HEK293 (cell line): ENCODE data around the gene UGT1A8.

ENCODE experiments used
- MEIS1 ChIP-seq: sonication (generic); formaldehyde crosslinking; IDR thresholded peaks from 2 replicates; pipeline ENCODE4 v1.8.1; 2022; ENCODE audit warnings: missing genetic modification reagents, mild to moderate bottlenecking, borderline replicate concordance
- ZBTB8A ChIP-seq: fragments of 450-650 bp; formaldehyde crosslinking; IDR thresholded peaks from 2 replicates; pipeline ENCODE4 v1.5.1; 2016; ENCODE audit warnings: missing biosample characterization, missing genetic modification characterization
- ZNF132 ChIP-seq: fragments of 450-650 bp; formaldehyde crosslinking; IDR thresholded peaks from 2 replicates; pipeline ENCODE4 v1.5.1; 2017; ENCODE audit warnings: missing biosample characterization, missing genetic modification characterization, borderline replicate concordance
- ZNF24 ChIP-seq: fragments of 450-650 bp; formaldehyde crosslinking; IDR thresholded peaks from 2 replicates; pipeline ENCODE4 v1.5.1; 2016; ENCODE audit warnings: missing biosample characterization, missing genetic modification characterization
- ZNF274 ChIP-seq, 2 experiments: fragments of 200-500 bp in 1 of 2; fragments of 450-650 bp in 1 of 2; sonication (Bioruptor generic) in 1 of 2; formaldehyde crosslinking in 1 of 2; IDR thresholded peaks; 2 replicates each; pipeline versions ENCODE4 v1.5.1 to v1.6.1; 2014 to 2016; ENCODE audit warnings: borderline replicate concordance in 1 of 2, inconsistent platforms in 1 of 2, low read length in 1 of 2, missing biosample characterization in 1 of 2, missing genetic modification characterization in 1 of 2
- ZNF416 ChIP-seq: fragments of 450-650 bp; formaldehyde crosslinking; IDR thresholded peaks from 2 replicates; pipeline ENCODE4 v1.5.1; 2016; ENCODE audit warnings: missing biosample characterization, missing genetic modification characterization
- ZNF48 ChIP-seq: fragments of 450-650 bp; formaldehyde crosslinking; IDR thresholded peaks from 2 replicates; pipeline ENCODE4 v1.5.1; 2016; ENCODE audit warnings: missing biosample characterization, missing genetic modification characterization
- TF ChIP-seq, protein P1 (sequence below): fragments of 450-650 bp; formaldehyde crosslinking; IDR thresholded peaks from 2 replicates; pipeline ENCODE4 v1.5.1; 2016; ENCODE audit warnings: missing biosample characterization, missing genetic modification characterization
- TF ChIP-seq, protein P2 (sequence below): fragments of 450-650 bp; formaldehyde crosslinking; IDR thresholded peaks from 2 replicates; pipeline ENCODE4 v1.5.1; 2016; ENCODE audit warnings: missing biosample characterization, missing genetic modification characterization
- TF ChIP-seq, protein P3 (sequence below): fragments of 450-650 bp; formaldehyde crosslinking; IDR thresholded peaks from 2 replicates; pipeline ENCODE4 v1.5.1; 2016; ENCODE audit warnings: missing biosample characterization, missing genetic modification characterization, borderline replicate concordance
- TF ChIP-seq, protein P4 (sequence below): fragments of 450-650 bp; formaldehyde crosslinking; IDR thresholded peaks from 2 replicates; pipeline ENCODE4 v1.5.1; 2017; ENCODE audit warnings: missing biosample characterization, missing genetic modification characterization

DNA sequence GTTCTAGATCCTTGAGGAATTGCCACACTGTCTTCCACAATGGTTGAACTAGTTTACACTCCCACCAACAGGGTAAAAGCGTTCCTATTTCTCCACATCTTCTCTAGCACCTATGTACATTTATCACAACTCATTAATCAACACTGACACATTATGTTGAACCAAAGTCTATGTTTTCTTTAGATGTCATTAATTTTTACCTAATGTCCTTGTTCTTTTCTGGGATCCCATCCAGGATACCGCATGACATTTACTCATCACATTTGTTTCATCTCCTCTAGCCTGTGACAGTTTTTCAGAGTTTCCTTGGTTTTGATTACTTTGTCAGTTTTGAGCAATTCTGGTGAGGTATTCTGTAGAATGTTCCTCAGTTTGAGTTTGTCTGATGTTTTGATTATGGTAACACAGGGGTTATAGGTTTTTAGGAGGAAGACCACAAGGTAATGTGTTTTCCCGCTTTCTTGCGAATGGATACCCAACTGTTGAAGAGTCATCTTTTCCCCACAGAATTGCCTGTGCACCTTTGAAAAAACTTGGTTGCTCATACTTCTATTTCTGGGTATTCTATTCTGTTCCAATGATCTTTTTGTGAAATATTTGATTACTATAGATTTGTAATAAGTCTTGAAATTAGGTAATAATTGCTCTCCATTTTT lies 51.3 kb downstream of the UGT1A8 start:
- TF ChIP-seq, protein P1, sequence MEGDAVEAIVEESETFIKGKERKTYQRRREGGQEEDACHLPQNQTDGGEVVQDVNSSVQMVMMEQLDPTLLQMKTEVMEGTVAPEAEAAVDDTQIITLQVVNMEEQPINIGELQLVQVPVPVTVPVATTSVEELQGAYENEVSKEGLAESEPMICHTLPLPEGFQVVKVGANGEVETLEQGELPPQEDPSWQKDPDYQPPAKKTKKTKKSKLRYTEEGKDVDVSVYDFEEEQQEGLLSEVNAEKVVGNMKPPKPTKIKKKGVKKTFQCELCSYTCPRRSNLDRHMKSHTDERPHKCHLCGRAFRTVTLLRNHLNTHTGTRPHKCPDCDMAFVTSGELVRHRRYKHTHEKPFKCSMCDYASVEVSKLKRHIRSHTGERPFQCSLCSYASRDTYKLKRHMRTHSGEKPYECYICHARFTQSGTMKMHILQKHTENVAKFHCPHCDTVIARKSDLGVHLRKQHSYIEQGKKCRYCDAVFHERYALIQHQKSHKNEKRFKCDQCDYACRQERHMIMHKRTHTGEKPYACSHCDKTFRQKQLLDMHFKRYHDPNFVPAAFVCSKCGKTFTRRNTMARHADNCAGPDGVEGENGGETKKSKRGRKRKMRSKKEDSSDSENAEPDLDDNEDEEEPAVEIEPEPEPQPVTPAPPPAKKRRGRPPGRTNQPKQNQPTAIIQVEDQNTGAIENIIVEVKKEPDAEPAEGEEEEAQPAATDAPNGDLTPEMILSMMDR = no peak
- TF ChIP-seq, protein P2, sequence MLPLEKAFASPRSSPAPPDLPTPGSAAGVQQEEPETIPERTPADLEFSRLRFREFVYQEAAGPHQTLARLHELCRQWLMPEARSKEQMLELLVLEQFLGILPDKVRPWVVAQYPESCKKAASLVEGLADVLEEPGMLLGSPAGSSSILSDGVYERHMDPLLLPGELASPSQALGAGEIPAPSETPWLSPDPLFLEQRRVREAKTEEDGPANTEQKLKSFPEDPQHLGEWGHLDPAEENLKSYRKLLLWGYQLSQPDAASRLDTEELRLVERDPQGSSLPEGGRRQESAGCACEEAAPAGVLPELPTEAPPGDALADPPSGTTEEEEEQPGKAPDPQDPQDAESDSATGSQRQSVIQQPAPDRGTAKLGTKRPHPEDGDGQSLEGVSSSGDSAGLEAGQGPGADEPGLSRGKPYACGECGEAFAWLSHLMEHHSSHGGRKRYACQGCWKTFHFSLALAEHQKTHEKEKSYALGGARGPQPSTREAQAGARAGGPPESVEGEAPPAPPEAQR (tag by site-specific recombination) = no peak
- TF ChIP-seq ZNF416 (tag by site-specific recombination) (no peak), ZNF24 (tag by site-specific recombination) (no peak), ZNF48 (tag by site-specific recombination) (no peak), ZBTB8A (tag by site-specific recombination) (no peak), ZNF274 (IDR thresholded peaks at IDR 0.05; ENCODE audit: low read length) (no peak), ZNF274 (tag by site-specific recombination; IDR thresholded peaks at IDR 0.05; ENCODE audit: borderline replicate concordance) (no peak), ZNF132 (tag by site-specific recombination) (no peak), MEIS1 (CRISPR knock-in tag) (no peak)
- TF ChIP-seq, protein P3, sequence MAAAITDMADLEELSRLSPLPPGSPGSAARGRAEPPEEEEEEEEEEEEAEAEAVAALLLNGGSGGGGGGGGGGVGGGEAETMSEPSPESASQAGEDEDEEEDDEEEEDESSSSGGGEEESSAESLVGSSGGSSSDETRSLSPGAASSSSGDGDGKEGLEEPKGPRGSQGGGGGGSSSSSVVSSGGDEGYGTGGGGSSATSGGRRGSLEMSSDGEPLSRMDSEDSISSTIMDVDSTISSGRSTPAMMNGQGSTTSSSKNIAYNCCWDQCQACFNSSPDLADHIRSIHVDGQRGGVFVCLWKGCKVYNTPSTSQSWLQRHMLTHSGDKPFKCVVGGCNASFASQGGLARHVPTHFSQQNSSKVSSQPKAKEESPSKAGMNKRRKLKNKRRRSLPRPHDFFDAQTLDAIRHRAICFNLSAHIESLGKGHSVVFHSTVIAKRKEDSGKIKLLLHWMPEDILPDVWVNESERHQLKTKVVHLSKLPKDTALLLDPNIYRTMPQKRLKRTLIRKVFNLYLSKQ (tag by site-specific recombination) = no peak
- TF ChIP-seq, protein P4, sequence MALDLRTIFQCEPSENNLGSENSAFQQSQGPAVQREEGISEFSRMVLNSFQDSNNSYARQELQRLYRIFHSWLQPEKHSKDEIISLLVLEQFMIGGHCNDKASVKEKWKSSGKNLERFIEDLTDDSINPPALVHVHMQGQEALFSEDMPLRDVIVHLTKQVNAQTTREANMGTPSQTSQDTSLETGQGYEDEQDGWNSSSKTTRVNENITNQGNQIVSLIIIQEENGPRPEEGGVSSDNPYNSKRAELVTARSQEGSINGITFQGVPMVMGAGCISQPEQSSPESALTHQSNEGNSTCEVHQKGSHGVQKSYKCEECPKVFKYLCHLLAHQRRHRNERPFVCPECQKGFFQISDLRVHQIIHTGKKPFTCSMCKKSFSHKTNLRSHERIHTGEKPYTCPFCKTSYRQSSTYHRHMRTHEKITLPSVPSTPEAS (tag by site-specific recombination) = no peak
